ENCODE measurements around the gene EGFR. TPM values are rescaled to one million over a fixed set of nuclear protein-coding genes. Genes with fewer than 3 reads are reported as not detected.

The EGFR gene
- total and polyA plus RNA-seq, 2 donors (not counting 1 experiment from before 2014, with no cell fraction given): 55.3 to 62.8 TPM

- no peak overlapping the region for H3K27ac ChIP-seq (ENCODE audit: insufficient read depth, low read length)
- peaks cover 2% of the 10 kb centered on the region for H3K36me3 ChIP-seq (ENCODE audit: control insufficient read depth, insufficient read depth, low read length)
- H2AFZ ChIP-seq (ENCODE audit: low read length): no peak overlapping the region
- no peak for DNase-seq (ENCODE audit: low read depth in 2 of 2)
- no peak overlapping the region for H3K4me2 ChIP-seq (ENCODE audit: extremely low read depth, insufficient read depth, low read length)
- TF ChIP-seq EZH2 (IDR thresholded peaks at IDR 0.05; ENCODE audit: low read length, missing control alignments): no peak
- no peaks in the 10 kb centered on the region for H4K20me1 ChIP-seq (ENCODE audit: control insufficient read depth, extremely low read depth, insufficient read depth, low read length)
- H3K79me2 ChIP-seq (ENCODE audit: control insufficient read depth, insufficient read depth, low read length): peaks cover 90% of the 10 kb centered on the region
- H3K9ac ChIP-seq (ENCODE audit: insufficient read depth, low read length): no peak overlapping the region
- no peak overlapping the region for H3K4me3 ChIP-seq (replicated peaks in 1 of 4; ENCODE audit: control extremely low read depth in 1 of 4, insufficient read depth in 1 of 4, low read depth in 3 of 4, low read length in 4 of 4)
- H3K4me1 ChIP-seq (ENCODE audit: control insufficient read depth, extremely low read depth, insufficient read depth, low read length): peaks cover 8% of the 10 kb centered on the region
- H3K9me3 ChIP-seq (ENCODE audit: control insufficient read depth, insufficient read depth, low read depth, low read length): no peaks in the 10 kb centered on the region
- H3K27me3 ChIP-seq (ENCODE audit: control insufficient read depth, insufficient read depth, low read length): no peaks in the 10 kb centered on the region
These were observed 74.9 kb downstream of the EGFR start for GRCh38 chr7:55093674-55094073.

GRCh38 chr7:55094092-55094690 is 75.4 kb downstream of the EGFR start:
- Histone ChIP-seq H2AFZ (ENCODE audit: low read length) (no peak overlapping the region), H3K4me3 (replicated peaks in 1 of 4; ENCODE audit: control extremely low read depth in 1 of 4, insufficient read depth in 1 of 4, low read depth in 3 of 4, low read length in 4 of 4) (no peak overlapping the region), H4K20me1 (ENCODE audit: control insufficient read depth, extremely low read depth, insufficient read depth, low read length) (no peaks in the 10 kb centered on the region), H3K4me1 (ENCODE audit: control insufficient read depth, extremely low read depth, insufficient read depth, low read length) (peaks cover 8% of the 10 kb centered on the region), H3K4me2 (ENCODE audit: extremely low read depth, insufficient read depth, low read length) (no peak overlapping the region), H3K27me3 (ENCODE audit: control insufficient read depth, insufficient read depth, low read length) (no peaks in the 10 kb centered on the region), H3K9me3 (ENCODE audit: control insufficient read depth, insufficient read depth, low read depth, low read length) (no peaks in the 10 kb centered on the region), H3K36me3 (ENCODE audit: control insufficient read depth, insufficient read depth, low read length) (peaks cover 2% of the 10 kb centered on the region), H3K79me2 (ENCODE audit: control insufficient read depth, insufficient read depth, low read length) (peaks cover 84% of the 10 kb centered on the region), H3K9ac (ENCODE audit: insufficient read depth, low read length) (no peak overlapping the region), H3K27ac (ENCODE audit: insufficient read depth, low read length) (no peak overlapping the region)
- TF ChIP-seq EZH2 (IDR thresholded peaks at IDR 0.05; ENCODE audit: low read length, missing control alignments): no peak
- no peak for TF ChIP-seq CTCF (conservative IDR thresholded peaks at IDR 0.05 in 1 of 2, IDR thresholded peaks at IDR 0.05 in 1 of 2; ENCODE audit: low read depth in 1 of 2, low read length in 2 of 2)
- no peak for DNase-seq (ENCODE audit: low read depth in 2 of 2)

GRCh38 chr7:55095672-55096071 is 76.9 kb downstream of the EGFR start:
- Histone ChIP-seq H3K27me3 (ENCODE audit: control insufficient read depth, insufficient read depth, low read length) (no peaks in the 10 kb centered on the region), H3K4me3 (replicated peaks in 1 of 4; ENCODE audit: control extremely low read depth in 1 of 4, insufficient read depth in 1 of 4, low read depth in 3 of 4, low read length in 4 of 4) (no peak overlapping the region), H3K9me3 (ENCODE audit: control insufficient read depth, insufficient read depth, low read depth, low read length) (no peaks in the 10 kb centered on the region), H3K9ac (ENCODE audit: insufficient read depth, low read length) (no peak overlapping the region), H3K4me2 (ENCODE audit: extremely low read depth, insufficient read depth, low read length) (no peak overlapping the region), H3K4me1 (ENCODE audit: control insufficient read depth, extremely low read depth, insufficient read depth, low read length) (peaks cover 22% of the 10 kb centered on the region), H3K36me3 (ENCODE audit: control insufficient read depth, insufficient read depth, low read length) (peaks cover 2% of the 10 kb centered on the region), H3K79me2 (ENCODE audit: control insufficient read depth, insufficient read depth, low read length) (peaks cover 81% of the 10 kb centered on the region), H4K20me1 (ENCODE audit: control insufficient read depth, extremely low read depth, insufficient read depth, low read length) (no peaks in the 10 kb centered on the region), H3K27ac (ENCODE audit: insufficient read depth, low read length) (no peak overlapping the region), H2AFZ (ENCODE audit: low read length) (no peak overlapping the region)
- TF ChIP-seq EZH2 (IDR thresholded peaks at IDR 0.05; ENCODE audit: low read length, missing control alignments): no peak
- TF ChIP-seq CTCF (conservative IDR thresholded peaks at IDR 0.05 in 1 of 2, IDR thresholded peaks at IDR 0.05 in 1 of 2; ENCODE audit: low read depth in 1 of 2, low read length in 2 of 2): no peak
- DNase-seq (ENCODE audit: low read depth in 2 of 2): no peak

Measured in fibroblast of lung (primary cell).